HG02610 (cell line): ENCODE data around the gene HAPLN2.
"Not testable (repeated sequence)": the region's sequence is repeated elsewhere in the genome, so short reads cannot be mapped to it uniquely, and the experiment has no call there.

ENCODE experiments used
- ATAC-seq: cut with Tn5 transposase; IDR thresholded peaks from one replicate; pipeline ENCODE4 v1.9.1; 2021; ENCODE audit warnings: mild to moderate bottlenecking, moderate library complexity; ENCODE audit not compliant: unreplicated experiment

Gene HAPLN2

GRCh38 chr1:156591432-156592157 lies 27.6 kb upstream of the HAPLN2 start, which contains the start of gene NAXE:
NAXE (plus strand) TSS chr1:156591776; CDS start chr1:156591805, 29 bp downstream.
- ATAC-seq, result peak; percentile 94

- no peak for ATAC-seq
Observed at GRCh38 chr1:156592158-156592909, 26.9 kb upstream of the HAPLN2 start.

GRCh38 chr1:156592910-156593660 lies 26.1 kb upstream of the HAPLN2 start:
- ATAC-seq, result no peak

- no peak for ATAC-seq
Observed at GRCh38 chr1:156593661-156593989, 25.6 kb upstream of the HAPLN2 start.

GRCh38 chr1:156594190-156594589 lies 25.0 kb upstream of the HAPLN2 start:
- no peak for ATAC-seq

GRCh38 chr1:156595016-156595415 lies 24.2 kb upstream of the HAPLN2 start:
- no peak for ATAC-seq

GRCh38 chr1:156596426-156596825 lies 22.8 kb upstream of the HAPLN2 start:
- no peak for ATAC-seq

GRCh38 chr1:156598125-156598524 lies 21.1 kb upstream of the HAPLN2 start:
- no peak for ATAC-seq

GRCh38 chr1:156598731-156599432 lies 20.3 kb upstream of the HAPLN2 start:
- no peak for ATAC-seq

- ATAC-seq, result no peak
Observed at GRCh38 chr1:156599811-156600210, 19.4 kb upstream of the HAPLN2 start.

GRCh38 chr1:156600733-156601121 lies 18.5 kb upstream of the HAPLN2 start:
- peak; percentile 7 for ATAC-seq

GRCh38 chr1:156601122-156601830 lies 17.9 kb upstream of the HAPLN2 start, which contains the start of gene GPATCH4:
GPATCH4 (minus strand) TSS chr1:156601479.
- peak; percentile 53 for ATAC-seq

GRCh38 chr1:156601892-156602291 lies 17.3 kb upstream of the HAPLN2 start:
- ATAC-seq, result no peak

- no peak for ATAC-seq
Observed at GRCh38 chr1:156602557-156602993, 16.6 kb upstream of the HAPLN2 start.

GRCh38 chr1:156607344-156607743 lies 11.9 kb upstream of the HAPLN2 start:
- not testable (repeated sequence) for ATAC-seq

GRCh38 chr1:156608036-156608674 lies 11.1 kb upstream of the HAPLN2 start:
- peak; percentile 75 for ATAC-seq

GRCh38 chr1:156608981-156609380 lies 10.2 kb upstream of the HAPLN2 start:
- peak; percentile 40 for ATAC-seq

GRCh38 chr1:156610072-156610471 lies 9.1 kb upstream of the HAPLN2 start:
- ATAC-seq, result not testable (repeated sequence)

GRCh38 chr1:156612666-156613065 lies 6.5 kb upstream of the HAPLN2 start:
- no peak for ATAC-seq

- no peak for ATAC-seq
Observed at GRCh38 chr1:156615946-156616345, 3.3 kb upstream of the HAPLN2 start.
